ENCODE results near the gene R3HDM2. TPM values are rescaled to one million over a fixed set of nuclear protein-coding genes. Genes with fewer than 3 reads are reported as not detected.

Gene R3HDM2
- total RNA-seq, 2 donors from 2014 or later, result 36.6 to 54.6 TPM

GRCh38 chr12:57471661-57472060, 40.8 kb upstream of the R3HDM2 start:
- ATAC-seq (replicated peaks), result no peak
- H3K4me3 Mint-ChIP-seq, result no peak overlapping the region
- peaks cover 89% of the 10 kb centered on the region for H3K36me3 Mint-ChIP-seq (ENCODE audit: low read depth)
- H3K4me1 Mint-ChIP-seq, result peaks cover 16% of the 10 kb centered on the region
- no peaks in the 10 kb centered on the region for H3K27me3 Mint-ChIP-seq
- H3K9me3 Mint-ChIP-seq, result no peaks in the 10 kb centered on the region
- peak overlapping the region; percentile 46 for H3K27ac Mint-ChIP-seq

GRCh38 chr12:57470970-57471656, 40.3 kb upstream of the R3HDM2 start:
- Mint-ChIP-seq H3K36me3 (ENCODE audit: low read depth) (peaks cover 84% of the 10 kb centered on the region), H3K4me1 (peaks cover 13% of the 10 kb centered on the region)
- ATAC-seq (replicated peaks), result no peak

GRCh38 chr12:57470286-57470969, 39.6 kb upstream of the R3HDM2 start:
- Mint-ChIP-seq H3K27ac (no peak overlapping the region), H3K9me3 (no peaks in the 10 kb centered on the region), H3K4me3 (no peak overlapping the region), H3K4me1 (peaks cover 12% of the 10 kb centered on the region), H3K36me3 (ENCODE audit: low read depth) (peaks cover 77% of the 10 kb centered on the region), H3K27me3 (no peaks in the 10 kb centered on the region)
- no peak for ATAC-seq (replicated peaks)

More at GRCh38 chr12:57470970-57471656, 40.3 kb upstream of the R3HDM2 start:
- H3K4me3 Mint-ChIP-seq, result no peak overlapping the region
- no peak overlapping the region for H3K27ac Mint-ChIP-seq
- no peaks in the 10 kb centered on the region for H3K9me3 Mint-ChIP-seq
- no peaks in the 10 kb centered on the region for H3K27me3 Mint-ChIP-seq

GRCh38 chr12:57469296-57470164, 38.7 kb upstream of the R3HDM2 start:
- Mint-ChIP-seq H3K27ac (no peak overlapping the region), H3K36me3 (ENCODE audit: low read depth) (peaks cover 68% of the 10 kb centered on the region), H3K9me3 (no peaks in the 10 kb centered on the region), H3K4me3 (no peak overlapping the region), H3K27me3 (no peaks in the 10 kb centered on the region), H3K4me1 (peaks cover 13% of the 10 kb centered on the region)
- ATAC-seq (replicated peaks), result peak; percentile 10

GRCh38 chr12:57467915-57468314, 37.1 kb upstream of the R3HDM2 start:
- H3K4me1 Mint-ChIP-seq, result peaks cover 5% of the 10 kb centered on the region
- no peak overlapping the region for H3K4me3 Mint-ChIP-seq
- H3K27ac Mint-ChIP-seq, result no peak overlapping the region
- ATAC-seq (replicated peaks), result no peak
- no peaks in the 10 kb centered on the region for H3K27me3 Mint-ChIP-seq
- H3K36me3 Mint-ChIP-seq (ENCODE audit: low read depth), result peaks cover 52% of the 10 kb centered on the region
- H3K9me3 Mint-ChIP-seq, result no peaks in the 10 kb centered on the region

- Mint-ChIP-seq H3K9me3 (no peaks in the 10 kb centered on the region), H3K4me3 (no peak overlapping the region), H3K27ac (no peak overlapping the region), H3K36me3 (ENCODE audit: low read depth) (peaks cover 46% of the 10 kb centered on the region), H3K4me1 (peaks cover 11% of the 10 kb centered on the region), H3K27me3 (peaks cover 4% of the 10 kb centered on the region)
- ATAC-seq (replicated peaks), result no peak
Observed at GRCh38 chr12:57467212-57467874, 36.5 kb upstream of the R3HDM2 start.

GRCh38 chr12:57465747-57466505, 35.1 kb upstream of the R3HDM2 start:
- Mint-ChIP-seq H3K4me3 (no peak overlapping the region), H3K9me3 (no peaks in the 10 kb centered on the region), H3K27ac (no peak overlapping the region), H3K36me3 (ENCODE audit: low read depth) (peaks cover 32% of the 10 kb centered on the region), H3K27me3 (peaks cover 7% of the 10 kb centered on the region), H3K4me1 (peaks cover 12% of the 10 kb centered on the region)
- ATAC-seq (replicated peaks), result no peak

- peaks cover 28% of the 10 kb centered on the region for H3K36me3 Mint-ChIP-seq (ENCODE audit: low read depth)
- ATAC-seq (replicated peaks), result no peak
- H3K4me1 Mint-ChIP-seq, result peaks cover 16% of the 10 kb centered on the region
- H3K27ac Mint-ChIP-seq, result no peak overlapping the region
- no peak overlapping the region for H3K4me3 Mint-ChIP-seq
- no peaks in the 10 kb centered on the region for H3K9me3 Mint-ChIP-seq
- H3K27me3 Mint-ChIP-seq, result peaks cover 11% of the 10 kb centered on the region
Observed at GRCh38 chr12:57465030-57465746, 34.3 kb upstream of the R3HDM2 start.

- ATAC-seq (replicated peaks), result no peak
- H3K36me3 Mint-ChIP-seq (ENCODE audit: low read depth), result peaks cover 22% of the 10 kb centered on the region
- H3K27me3 Mint-ChIP-seq, result peaks cover 12% of the 10 kb centered on the region
Observed at GRCh38 chr12:57464569-57464968, 33.7 kb upstream of the R3HDM2 start.

GRCh38 chr12:57462912-57463253, 32.0 kb upstream of the R3HDM2 start:
- peak overlapping the region; percentile 67 for H3K27ac Mint-ChIP-seq
- no peak for ATAC-seq (replicated peaks)
- H3K4me1 Mint-ChIP-seq, result peaks cover 24% of the 10 kb centered on the region
- no peaks in the 10 kb centered on the region for H3K9me3 Mint-ChIP-seq
- peaks cover 12% of the 10 kb centered on the region for H3K27me3 Mint-ChIP-seq
- H3K36me3 Mint-ChIP-seq (ENCODE audit: low read depth), result peaks cover 5% of the 10 kb centered on the region
- H3K4me3 Mint-ChIP-seq, result peak overlapping the region; percentile 83

More at GRCh38 chr12:57464569-57464968, 33.7 kb upstream of the R3HDM2 start:
- Mint-ChIP-seq H3K27ac (no peak overlapping the region), H3K9me3 (no peaks in the 10 kb centered on the region), H3K4me1 (peaks cover 17% of the 10 kb centered on the region), H3K4me3 (no peak overlapping the region)

- peak; percentile 86 for ATAC-seq (replicated peaks)
- Mint-ChIP-seq H3K9me3 (no peaks in the 10 kb centered on the region), H3K4me3 (peak overlapping the region; percentile 83), H3K36me3 (ENCODE audit: low read depth) (no peaks in the 10 kb centered on the region), H3K4me1 (peaks cover 24% of the 10 kb centered on the region), H3K27ac (peak overlapping the region; percentile 67), H3K27me3 (peaks cover 12% of the 10 kb centered on the region)
Observed at GRCh38 chr12:57462251-57462911, 31.5 kb upstream of the R3HDM2 start.

- no peak for ATAC-seq (replicated peaks)
- Mint-ChIP-seq H3K27ac (no peak overlapping the region), H3K27me3 (peaks cover 12% of the 10 kb centered on the region), H3K4me1 (peaks cover 24% of the 10 kb centered on the region), H3K9me3 (no peaks in the 10 kb centered on the region), H3K4me3 (peak overlapping the region; percentile 83), H3K36me3 (ENCODE audit: low read depth) (no peaks in the 10 kb centered on the region)
Observed at GRCh38 chr12:57461917-57462250, 31.0 kb upstream of the R3HDM2 start.

Measured in activated T-helper 17 cell treated with anti-CD3 and anti-CD28 coated beads, Interleukin-2, amount 50 U/mL, for 72 hours (primary cell).